Breast epithelium (tissue), 3 donors: ENCODE measurements around the gene MYNN.

Source experiments
- POLR2A ChIP-seq: fragments of 450-650 bp; IDR thresholded peaks from one replicate; pipeline ENCODE4 v1.6.1; 2016; ENCODE audit warnings: antibody characterized with exemption, mild to moderate bottlenecking, moderate library complexity
- POLR2AphosphoS5 ChIP-seq, 3 donors: sonication (generic); formaldehyde crosslinking; IDR thresholded peaks; one replicate each; pipeline ENCODE4 v1.6.1; 2017; ENCODE audit warnings: antibody characterized with exemption in 3 of 3
- TF ChIP-seq, protein P1 (sequence below), 3 donors: fragments of 450-650 bp; IDR thresholded peaks; one replicate each; pipeline ENCODE4 v1.5.1; 2016 to 2017; ENCODE audit warnings: antibody characterized with exemption in 3 of 3, mild to moderate bottlenecking in 3 of 3, moderate library complexity in 3 of 3

DNA sequence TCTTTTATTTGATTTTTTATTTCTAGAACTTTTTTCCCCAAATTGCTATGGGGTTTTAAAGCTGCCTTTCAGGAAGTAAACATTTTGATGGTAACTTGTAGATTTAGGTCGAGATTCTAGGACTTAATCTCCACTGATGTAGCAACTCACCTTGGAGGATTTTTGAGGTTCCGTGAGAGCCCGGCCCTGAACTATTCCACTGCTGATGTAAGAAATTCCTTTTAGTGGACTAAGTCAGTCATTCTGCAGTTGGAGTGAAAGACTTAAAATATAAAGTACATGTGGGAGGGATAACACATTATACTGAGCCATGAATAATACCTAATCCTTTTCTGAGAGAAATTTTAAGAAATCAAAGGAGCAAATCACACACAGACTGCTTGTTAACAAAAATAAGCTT, 52.1 kb downstream of the MYNN start:
- TF ChIP-seq POLR2A (no peak), POLR2AphosphoS5 (IDR thresholded peaks at IDR 0.05) (no peak)
- TF ChIP-seq, protein P1, sequence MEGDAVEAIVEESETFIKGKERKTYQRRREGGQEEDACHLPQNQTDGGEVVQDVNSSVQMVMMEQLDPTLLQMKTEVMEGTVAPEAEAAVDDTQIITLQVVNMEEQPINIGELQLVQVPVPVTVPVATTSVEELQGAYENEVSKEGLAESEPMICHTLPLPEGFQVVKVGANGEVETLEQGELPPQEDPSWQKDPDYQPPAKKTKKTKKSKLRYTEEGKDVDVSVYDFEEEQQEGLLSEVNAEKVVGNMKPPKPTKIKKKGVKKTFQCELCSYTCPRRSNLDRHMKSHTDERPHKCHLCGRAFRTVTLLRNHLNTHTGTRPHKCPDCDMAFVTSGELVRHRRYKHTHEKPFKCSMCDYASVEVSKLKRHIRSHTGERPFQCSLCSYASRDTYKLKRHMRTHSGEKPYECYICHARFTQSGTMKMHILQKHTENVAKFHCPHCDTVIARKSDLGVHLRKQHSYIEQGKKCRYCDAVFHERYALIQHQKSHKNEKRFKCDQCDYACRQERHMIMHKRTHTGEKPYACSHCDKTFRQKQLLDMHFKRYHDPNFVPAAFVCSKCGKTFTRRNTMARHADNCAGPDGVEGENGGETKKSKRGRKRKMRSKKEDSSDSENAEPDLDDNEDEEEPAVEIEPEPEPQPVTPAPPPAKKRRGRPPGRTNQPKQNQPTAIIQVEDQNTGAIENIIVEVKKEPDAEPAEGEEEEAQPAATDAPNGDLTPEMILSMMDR (IDR thresholded peaks at IDR 0.05): no peak
